CD8-positive, alpha-beta memory T cell (primary cell): ENCODE results near the gene DST. TPM values are rescaled to one million over a fixed set of nuclear protein-coding genes. Genes with fewer than 3 reads are reported as not detected.

Source experiments
- CTCF ChIA-PET: fragments of 350-600 bp; sonication (Branson Sonifier 250); formaldehyde crosslinking; loops from one replicate; lab custom pipeline; 2021; ENCODE audit warnings: antibody characterized with exemption; lab: Charles Lee
- POLR2A ChIA-PET: fragments of 350-600 bp; sonication (Branson Sonifier 250); formaldehyde crosslinking; loops from one replicate; lab custom pipeline; 2021; ENCODE audit warnings: antibody characterized with exemption; lab: Charles Lee
- DNase-seq, 5 donors: peaks; one replicate each; pipeline versions ENCODE4 v3.0.0 to v3.0.0-alpha.2; 2020 to 2022; ENCODE audit warnings: mixed read lengths in 1 of 5
- H3K27ac ChIP-seq: one replicate; pipeline ENCODE4 v1.7.0; 2013; ENCODE audit warnings: low read depth, mild to moderate bottlenecking, low read length, moderate library complexity
- H3K27me3 ChIP-seq: 2 replicates; pipeline ENCODE4 v1.7.0; 2013; ENCODE audit warnings: low read length, mild to moderate bottlenecking; ENCODE audit not compliant: insufficient read depth, poor library complexity, severe bottlenecking
- H3K36me3 ChIP-seq: 2 replicates; pipeline ENCODE4 v1.7.0; 2013; ENCODE audit warnings: mild to moderate bottlenecking, low read length, moderate library complexity; ENCODE audit not compliant: insufficient read depth
- H3K4me1 ChIP-seq: 2 replicates; pipeline ENCODE4 v1.7.0; 2013; ENCODE audit warnings: mild to moderate bottlenecking, low read length, moderate library complexity; ENCODE audit not compliant: insufficient read depth
- H3K4me3 ChIP-seq: 2 replicates; pipeline ENCODE4 v1.7.0; 2013; ENCODE audit warnings: mild to moderate bottlenecking, low read length
- H3K9me3 ChIP-seq: 2 replicates; pipeline ENCODE4 v1.7.0; 2013; ENCODE audit warnings: mild to moderate bottlenecking, low read length
- H3K27ac Mint-ChIP-seq, 8 donors: one replicate each; pipeline ENCODE4 v1.8.0; 2020 to 2021; ENCODE audit warnings: mixed read lengths in 8 of 8, mild to moderate bottlenecking in 6 of 8, inconsistent platforms in 3 of 8, moderate library complexity in 3 of 8
- H3K27me3 Mint-ChIP-seq, 2 donors: one replicate each; pipeline ENCODE4 v1.8.0; 2020 to 2021; ENCODE audit warnings: mixed read lengths in 2 of 2, mild to moderate bottlenecking in 1 of 2, moderate library complexity in 1 of 2
- H3K36me3 Mint-ChIP-seq, 3 donors: one replicate each; pipeline ENCODE4 v1.8.0; 2020 to 2021; ENCODE audit warnings: mixed read lengths in 3 of 3, inconsistent platforms in 1 of 3, mild to moderate bottlenecking in 1 of 3
- H3K4me1 Mint-ChIP-seq, 3 donors: one replicate each; pipeline ENCODE4 v1.8.0; 2020 to 2021; ENCODE audit warnings: mixed read lengths in 3 of 3, inconsistent platforms in 1 of 3, mild to moderate bottlenecking in 1 of 3
- H3K4me3 Mint-ChIP-seq, 7 donors: one replicate each; pipeline ENCODE4 v1.8.0; 2020 to 2021; ENCODE audit warnings: mixed read lengths in 7 of 7, mild to moderate bottlenecking in 6 of 7, moderate library complexity in 4 of 7, inconsistent platforms in 2 of 7
- H3K9me3 Mint-ChIP-seq, 5 donors: one replicate each; pipeline ENCODE4 v1.8.0; 2020 to 2022; ENCODE audit warnings: mixed read lengths in 5 of 5, mild to moderate bottlenecking in 3 of 5, moderate library complexity in 2 of 5, inconsistent platforms in 1 of 5
- polyA plus RNA-seq: library from polyadenylated mRNA; unstranded; fragments of 300-500 nt; fragmentation: Illumina TruSeq; gene quantifications from one replicate; pipeline ENCODE4 v1.2.3, GENCODE V29; 2021
- total RNA-seq, 2 experiments: library from RNA; stranded (reverse); gene quantifications; one replicate each; pipeline ENCODE4 v1.2.3, GENCODE V29; 2021

Gene DST
- total and polyA plus RNA-seq, 3 experiments from 2014 or later, result 0.95 to 1.9 (median 1.7) TPM

DNA sequence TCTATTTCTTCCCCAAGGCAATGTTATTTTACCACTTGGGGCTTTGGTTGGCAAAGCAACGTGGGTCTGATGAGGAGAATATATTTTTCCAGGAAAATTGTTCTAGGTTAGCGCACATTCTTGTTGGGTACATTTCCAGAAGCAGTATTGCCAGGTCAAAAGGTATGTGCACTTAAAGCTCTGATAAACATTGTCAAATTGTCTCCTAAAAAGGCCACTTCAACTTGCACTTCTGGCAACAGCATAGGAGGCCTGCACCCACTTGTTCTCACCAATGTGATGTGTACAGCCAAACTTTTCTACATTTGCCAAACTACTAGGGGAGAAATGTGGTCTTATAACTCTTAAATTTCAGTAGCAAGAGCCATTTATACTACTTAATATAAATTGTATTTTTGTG is 197.8 kb downstream of the DST start:
- peaks cover 0 to 12% (median 5%) of the 10 kb centered on the region in 5 donors for H3K9me3 Mint-ChIP-seq
- H3K27ac ChIP-seq, result no peak overlapping the region
- no peaks in the 10 kb centered on the region for H3K27me3 Mint-ChIP-seq
- H3K27ac Mint-ChIP-seq, result no peak overlapping the region
- H3K4me1 Mint-ChIP-seq, result no peaks in the 10 kb centered on the region
- peaks cover 0 to 2% (median 0%) of the 10 kb centered on the region in 3 donors for H3K36me3 Mint-ChIP-seq
- no peaks in the 10 kb centered on the region for H3K4me1 ChIP-seq
- DNase-seq, result no peak
- H3K4me3 Mint-ChIP-seq, result no peak overlapping the region
- H3K36me3 ChIP-seq, result no peaks in the 10 kb centered on the region
- ChIA-PET CTCF (no interaction called here), POLR2A (no interaction called here)
- no peak overlapping the region for H3K4me3 ChIP-seq
- no peaks in the 10 kb centered on the region for H3K27me3 ChIP-seq
- no peaks in the 10 kb centered on the region for H3K9me3 ChIP-seq

- H3K4me3 Mint-ChIP-seq, result no peak overlapping the region
- peaks cover 0 to 8% (median 4%) of the 10 kb centered on the region in 5 donors for H3K9me3 Mint-ChIP-seq
- POLR2A ChIA-PET, result no interaction called here
- Histone ChIP-seq H3K9me3 (no peaks in the 10 kb centered on the region), H3K4me3 (no peak overlapping the region), H3K27me3 (no peaks in the 10 kb centered on the region), H3K27ac (no peak overlapping the region), H3K36me3 (no peaks in the 10 kb centered on the region), H3K4me1 (no peaks in the 10 kb centered on the region)
- H3K27ac Mint-ChIP-seq, result no peak overlapping the region
- no peaks in the 10 kb centered on the region for H3K27me3 Mint-ChIP-seq
- CTCF ChIA-PET, result no interaction called here
- H3K4me1 Mint-ChIP-seq, result no peaks in the 10 kb centered on the region
- DNase-seq, result no peak
- H3K36me3 Mint-ChIP-seq, result peaks cover 0 to 2% (median 0%) of the 10 kb centered on the region in 3 donors
Observed at GRCh38 chr6:56440551-56440981, 202.1 kb downstream of the DST start.

- no peak overlapping the region for H3K27ac Mint-ChIP-seq
- ChIA-PET POLR2A (no interaction called here), CTCF (no interaction called here)
- DNase-seq, result no peak
- H3K4me1 ChIP-seq, result no peaks in the 10 kb centered on the region
- no peaks in the 10 kb centered on the region for H3K27me3 ChIP-seq
- no peak overlapping the region for H3K4me3 ChIP-seq
- no peaks in the 10 kb centered on the region for H3K36me3 ChIP-seq
- no peaks in the 10 kb centered on the region for H3K27me3 Mint-ChIP-seq
- no peak overlapping the region for H3K4me3 Mint-ChIP-seq
- no peaks in the 10 kb centered on the region for H3K9me3 ChIP-seq
- H3K9me3 Mint-ChIP-seq, result peaks cover 4 to 9% (median 4%) of the 10 kb centered on the region in 5 donors
- H3K36me3 Mint-ChIP-seq, result no peaks in the 10 kb centered on the region
- no peak overlapping the region for H3K27ac ChIP-seq
- H3K4me1 Mint-ChIP-seq, result no peaks in the 10 kb centered on the region
Observed at GRCh38 chr6:56437171-56437900, 205.4 kb downstream of the DST start.

- DNase-seq, result no peak
- Histone ChIP-seq H3K27me3 (no peaks in the 10 kb centered on the region), H3K4me3 (no peak overlapping the region), H3K9me3 (no peaks in the 10 kb centered on the region), H3K36me3 (no peaks in the 10 kb centered on the region), H3K4me1 (no peaks in the 10 kb centered on the region), H3K27ac (no peak overlapping the region)
- no peaks in the 10 kb centered on the region for H3K27me3 Mint-ChIP-seq
- H3K4me1 Mint-ChIP-seq, result no peaks in the 10 kb centered on the region
- peaks cover 4 to 7% (median 4%) of the 10 kb centered on the region in 5 donors for H3K9me3 Mint-ChIP-seq
- no peaks in the 10 kb centered on the region for H3K36me3 Mint-ChIP-seq
- POLR2A ChIA-PET, result no interaction called here
- H3K27ac Mint-ChIP-seq, result no peak overlapping the region
- CTCF ChIA-PET, result no interaction called here
- no peak overlapping the region for H3K4me3 Mint-ChIP-seq
Observed at GRCh38 chr6:56435754-56436153, 206.9 kb downstream of the DST start.

DNA sequence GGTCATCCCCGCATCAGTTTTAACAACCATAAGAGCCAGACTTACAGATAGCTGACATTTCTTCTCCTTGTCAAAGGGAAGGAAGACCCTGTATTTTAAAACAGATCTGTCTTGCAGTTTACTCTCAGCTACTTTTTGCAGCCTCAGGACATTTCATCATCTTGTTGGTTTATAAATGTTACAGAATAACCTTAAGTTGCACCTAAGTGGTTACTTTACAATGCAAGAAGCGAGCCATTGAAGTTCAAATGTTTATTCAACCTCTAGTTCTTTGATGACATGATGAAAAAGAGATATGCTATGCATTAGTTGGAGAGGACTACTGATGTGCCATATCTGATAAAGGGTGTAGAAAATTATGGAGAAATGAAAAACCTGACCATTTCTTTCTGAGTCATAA is 207.4 kb downstream of the DST start:
- Mint-ChIP-seq H3K9me3 (peaks cover 4 to 7% (median 4%) of the 10 kb centered on the region in 5 donors), H3K27ac (no peak overlapping the region), H3K27me3 (no peaks in the 10 kb centered on the region), H3K4me1 (no peaks in the 10 kb centered on the region), H3K36me3 (no peaks in the 10 kb centered on the region), H3K4me3 (no peak overlapping the region)
- Histone ChIP-seq H3K27me3 (no peaks in the 10 kb centered on the region), H3K27ac (no peak overlapping the region), H3K4me3 (no peak overlapping the region), H3K9me3 (no peaks in the 10 kb centered on the region), H3K4me1 (no peaks in the 10 kb centered on the region), H3K36me3 (no peaks in the 10 kb centered on the region)
- CTCF ChIA-PET, result no interaction called here
- POLR2A ChIA-PET, result no interaction called here
- no peak for DNase-seq

GRCh38 chr6:56434606-56435005 is 208.1 kb downstream of the DST start:
- Mint-ChIP-seq H3K36me3 (no peaks in the 10 kb centered on the region), H3K9me3 (peaks cover 4 to 12% (median 6%) of the 10 kb centered on the region in 5 donors), H3K27me3 (no peaks in the 10 kb centered on the region), H3K4me3 (no peak overlapping the region), H3K27ac (no peak overlapping the region), H3K4me1 (no peaks in the 10 kb centered on the region)
- ChIA-PET CTCF (no interaction called here), POLR2A (no interaction called here)
- H3K27me3 ChIP-seq, result no peaks in the 10 kb centered on the region
- no peaks in the 10 kb centered on the region for H3K36me3 ChIP-seq
- DNase-seq, result no peak
- H3K4me1 ChIP-seq, result no peaks in the 10 kb centered on the region
- H3K27ac ChIP-seq, result no peak overlapping the region
- no peak overlapping the region for H3K4me3 ChIP-seq
- no peaks in the 10 kb centered on the region for H3K9me3 ChIP-seq

DNA sequence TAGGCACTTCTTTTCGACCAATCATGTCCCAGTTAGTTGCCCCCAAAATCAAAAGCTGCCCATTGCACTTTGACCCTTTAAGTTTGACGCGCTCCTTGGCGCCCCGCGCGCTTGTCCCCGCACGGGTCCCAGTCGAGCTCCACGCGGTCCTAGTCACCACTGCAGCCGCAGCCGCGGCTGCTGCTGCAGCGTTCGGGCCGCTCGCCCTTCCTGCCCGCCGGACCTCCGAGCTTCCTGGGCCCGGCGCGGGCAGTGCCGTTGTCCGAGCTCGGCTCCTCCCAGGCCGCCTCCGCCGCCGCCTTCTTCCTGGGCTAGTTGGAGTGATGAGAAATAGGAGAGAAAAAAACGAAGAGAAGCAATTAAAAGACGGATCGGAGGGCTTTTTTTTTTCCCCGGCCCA is 209.6 kb downstream of the DST start:
- ChIA-PET POLR2A (no interaction called here), CTCF (no interaction called here)

DNA sequence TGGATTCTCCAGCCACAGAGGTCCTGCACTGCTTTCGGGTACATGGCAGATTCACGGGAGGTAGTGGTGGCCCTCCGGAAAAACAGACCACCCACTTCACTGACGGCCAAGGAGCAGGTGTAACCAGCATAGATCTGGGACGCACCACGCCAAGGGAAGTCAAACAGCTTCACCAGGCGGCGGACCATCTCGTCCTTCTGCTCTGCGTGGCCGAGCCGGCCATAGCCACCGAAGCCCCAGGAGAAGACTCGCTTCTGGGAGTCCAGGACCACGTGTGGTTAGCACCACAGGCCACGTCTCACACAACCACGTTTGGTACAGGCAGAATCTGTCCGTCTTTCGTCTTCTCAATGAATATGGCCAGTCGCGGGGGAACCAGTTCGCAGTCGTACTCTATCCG is 210.5 kb downstream of the DST start:
- no peak overlapping the region for H3K27ac ChIP-seq
- DNase-seq, result no peak
- ChIA-PET POLR2A (no interaction called here), CTCF (no interaction called here)
- Mint-ChIP-seq H3K4me1 (no peaks in the 10 kb centered on the region), H3K4me3 (no peak overlapping the region), H3K9me3 (peaks cover 0 to 14% (median 8%) of the 10 kb centered on the region in 5 donors), H3K36me3 (no peaks in the 10 kb centered on the region), H3K27me3 (no peaks in the 10 kb centered on the region), H3K27ac (no peak overlapping the region)
- H3K27me3 ChIP-seq, result no peaks in the 10 kb centered on the region
- H3K36me3 ChIP-seq, result no peaks in the 10 kb centered on the region
- H3K4me1 ChIP-seq, result no peaks in the 10 kb centered on the region
- H3K9me3 ChIP-seq, result no peaks in the 10 kb centered on the region
- H3K4me3 ChIP-seq, result no peak overlapping the region

More for the DNA sequence above, 209.6 kb downstream of the DST start:
- no peak for DNase-seq
- H3K4me3 Mint-ChIP-seq, result no peak overlapping the region
- H3K27me3 ChIP-seq, result no peaks in the 10 kb centered on the region
- peaks cover 0 to 13% (median 8%) of the 10 kb centered on the region in 5 donors for H3K9me3 Mint-ChIP-seq
- H3K4me1 Mint-ChIP-seq, result no peaks in the 10 kb centered on the region
- H3K36me3 Mint-ChIP-seq, result no peaks in the 10 kb centered on the region
- no peaks in the 10 kb centered on the region for H3K4me1 ChIP-seq
- no peaks in the 10 kb centered on the region for H3K9me3 ChIP-seq
- no peak overlapping the region for H3K27ac Mint-ChIP-seq
- H3K36me3 ChIP-seq, result no peaks in the 10 kb centered on the region
- no peak overlapping the region for H3K27ac ChIP-seq
- H3K4me3 ChIP-seq, result no peak overlapping the region
- H3K27me3 Mint-ChIP-seq, result no peaks in the 10 kb centered on the region
